T follicular helper cell (primary cell): Measurements from ENCODE around the gene THOC2.
"Not testable (repeated sequence)": the region's sequence is repeated elsewhere in the genome, so short reads cannot be mapped to it uniquely, and the experiment has no call there.

Experiments used
- DNase-seq: peaks from one replicate; pipeline ENCODE4 v3.0.0-alpha.2; 2020; ENCODE audit warnings: low read depth

The THOC2 gene

DNA sequence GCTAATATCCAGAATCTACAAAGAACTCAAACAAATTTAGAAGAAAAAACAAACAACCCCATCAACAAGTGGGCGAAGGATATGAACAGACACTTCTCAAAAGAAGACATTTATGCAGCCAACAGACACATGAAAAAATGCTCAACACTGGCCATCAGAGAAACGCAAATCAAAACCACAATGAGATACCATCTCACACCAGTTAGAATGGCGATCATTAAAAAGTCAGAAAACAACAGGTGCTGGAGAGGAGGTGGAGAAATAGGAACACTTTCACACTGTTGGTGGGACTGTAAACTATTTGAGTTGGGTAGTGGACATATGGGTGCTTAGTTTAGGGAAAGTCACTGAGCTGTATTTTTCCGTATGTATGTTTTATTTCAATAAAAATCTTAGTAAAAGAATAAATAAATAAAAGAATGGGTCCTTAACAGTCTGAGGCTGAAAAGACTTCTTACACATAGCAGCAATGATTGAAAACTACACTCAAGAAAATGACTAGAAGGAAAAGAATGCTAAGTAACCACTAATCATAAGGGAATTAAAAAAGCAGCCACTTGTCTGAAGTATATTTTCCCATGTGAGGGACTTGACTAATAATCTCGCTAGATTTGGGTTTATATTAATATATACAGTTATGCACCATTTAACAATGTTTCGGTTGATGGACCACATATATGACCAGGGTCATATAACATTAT, 68.2 kb downstream of the THOC2 start:
- DNase-seq: not testable (repeated sequence)

DNA sequence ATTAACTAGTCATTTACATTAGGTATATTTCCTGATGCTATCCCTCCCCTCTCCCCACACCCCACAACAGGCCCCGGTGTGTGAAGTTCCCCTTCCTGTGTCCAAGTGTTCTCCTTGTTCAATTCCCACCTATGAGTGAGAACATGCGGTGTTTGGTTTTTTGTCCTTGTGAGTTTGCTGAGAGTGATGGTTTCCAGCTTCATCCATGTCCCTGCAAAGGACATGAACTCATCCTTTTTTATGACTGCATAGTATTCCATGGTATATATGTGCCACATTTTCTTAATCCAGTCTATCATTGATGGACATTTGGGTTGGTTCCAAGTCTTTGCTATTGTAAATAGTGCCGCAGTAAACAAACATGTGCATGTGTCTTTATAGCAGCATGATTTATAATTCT, 69.1 kb downstream of the THOC2 start:
- not testable (repeated sequence) for DNase-seq

DNA sequence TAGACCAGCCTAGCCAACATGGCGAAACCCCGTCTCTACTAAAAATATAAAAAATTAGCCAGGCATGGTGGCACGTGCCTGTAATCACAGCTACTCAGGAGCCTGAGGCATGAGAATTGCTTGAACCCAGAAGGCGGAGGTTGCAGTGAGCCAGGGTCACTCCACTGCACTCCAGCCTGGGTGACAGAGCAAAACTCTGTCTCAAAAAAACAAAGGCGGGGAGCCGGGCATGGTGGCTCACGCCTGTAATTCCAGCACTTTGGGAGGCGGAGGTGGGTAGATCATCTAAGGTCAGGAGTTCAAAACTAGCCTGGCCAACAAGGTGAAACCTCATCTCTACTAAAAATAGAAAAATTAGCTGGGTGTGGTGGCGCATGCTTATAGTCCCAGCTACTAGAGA, 76.3 kb downstream of the THOC2 start:
- DNase-seq: not testable (repeated sequence)

DNA sequence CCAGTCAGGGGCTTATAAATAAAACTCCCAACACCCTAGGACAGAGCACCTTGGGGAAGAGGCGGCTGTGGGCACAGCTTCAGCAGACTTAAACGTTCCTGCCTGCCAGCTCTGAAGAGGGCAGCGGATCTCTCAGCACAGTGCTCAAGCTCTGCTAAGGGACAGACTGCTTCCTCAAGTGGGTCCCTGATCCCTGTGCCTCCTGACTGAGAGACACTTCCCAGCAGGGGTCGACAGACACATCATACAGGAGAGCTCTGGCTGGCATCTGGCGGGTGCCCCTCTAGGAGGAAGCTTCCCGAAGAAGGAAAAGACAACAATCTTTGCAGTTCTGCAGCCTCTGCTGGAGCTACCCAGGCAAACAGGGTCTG, 84.1 kb downstream of the THOC2 start:
- not testable (repeated sequence) for DNase-seq

DNA sequence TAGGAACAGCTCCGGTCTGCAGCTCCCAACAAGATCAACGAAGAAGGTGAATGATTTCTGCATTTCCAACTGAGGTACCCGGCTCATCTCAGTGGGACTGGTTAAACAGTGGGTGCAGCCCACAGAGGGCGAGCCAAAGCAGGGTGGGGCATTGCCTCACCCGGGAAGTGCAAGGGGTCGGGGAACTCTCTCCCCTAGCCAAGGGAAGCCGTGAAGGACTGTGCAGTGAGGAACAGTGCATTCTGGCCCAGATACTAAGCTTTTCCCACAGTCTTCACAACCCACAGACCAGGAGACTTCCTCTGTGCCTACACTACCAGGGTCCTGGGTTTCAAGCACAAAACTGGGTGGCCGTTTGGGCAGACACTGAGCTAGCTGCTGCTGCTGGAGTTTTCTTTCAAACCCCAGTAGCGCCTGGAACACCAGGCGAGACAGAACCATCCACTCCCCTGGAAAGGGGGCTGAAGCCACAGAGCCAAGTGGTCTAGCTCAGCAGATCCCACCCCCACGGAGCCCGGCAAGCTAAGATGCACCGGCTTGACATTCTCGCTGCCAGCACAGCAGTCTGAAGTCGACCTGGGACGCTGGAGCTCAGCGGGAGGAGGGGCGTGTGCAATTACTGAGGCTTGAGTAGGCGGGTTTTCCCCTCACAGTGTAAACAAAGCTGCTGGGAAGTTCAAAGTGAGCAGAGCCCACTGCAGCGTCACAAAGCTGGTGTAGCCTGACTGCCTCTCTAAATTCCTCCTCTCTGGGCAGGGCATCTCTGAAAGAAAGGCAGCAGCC, 84.6 kb downstream of the THOC2 start:
- peak; percentile 7 for DNase-seq

DNA sequence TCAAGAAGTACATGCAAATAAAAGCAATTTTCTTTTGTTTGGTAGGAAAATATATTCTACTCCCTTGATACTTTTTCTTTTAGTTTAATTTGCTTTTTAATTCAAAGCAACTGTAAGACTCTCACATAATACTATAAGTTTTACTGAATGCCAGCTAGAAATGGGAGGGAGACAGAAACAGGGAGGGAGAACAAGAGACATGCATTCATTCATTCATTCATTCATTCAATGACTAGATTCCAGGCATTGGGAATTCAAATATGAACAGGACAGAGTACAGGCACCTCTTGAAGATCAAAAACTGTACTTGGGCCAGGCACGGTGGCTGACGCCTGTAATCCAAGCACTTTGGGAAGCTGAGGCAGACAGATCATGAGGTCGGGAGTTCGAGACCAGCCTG, 85.6 kb downstream of the THOC2 start:
- DNase-seq: no peak

DNA sequence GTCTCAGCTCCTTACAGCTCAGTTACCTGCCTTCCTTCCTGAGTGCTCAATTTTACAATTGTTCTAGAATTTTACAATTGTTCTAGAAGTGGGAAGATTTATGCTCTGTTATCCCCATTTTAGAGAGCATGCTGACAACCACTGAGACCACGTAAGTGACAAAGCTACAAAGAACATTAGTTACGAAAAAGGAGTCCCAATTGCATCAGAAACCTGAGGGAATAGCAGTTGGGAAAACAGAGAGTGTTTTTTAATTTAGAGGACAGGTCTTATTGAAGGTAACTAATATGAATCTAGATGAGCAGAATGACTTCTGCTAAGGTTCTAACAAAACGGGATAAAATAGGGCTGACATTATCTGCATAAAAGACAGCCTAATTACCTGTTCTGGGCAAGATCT, 103.3 kb downstream of the THOC2 start:
- no peak for DNase-seq

DNA sequence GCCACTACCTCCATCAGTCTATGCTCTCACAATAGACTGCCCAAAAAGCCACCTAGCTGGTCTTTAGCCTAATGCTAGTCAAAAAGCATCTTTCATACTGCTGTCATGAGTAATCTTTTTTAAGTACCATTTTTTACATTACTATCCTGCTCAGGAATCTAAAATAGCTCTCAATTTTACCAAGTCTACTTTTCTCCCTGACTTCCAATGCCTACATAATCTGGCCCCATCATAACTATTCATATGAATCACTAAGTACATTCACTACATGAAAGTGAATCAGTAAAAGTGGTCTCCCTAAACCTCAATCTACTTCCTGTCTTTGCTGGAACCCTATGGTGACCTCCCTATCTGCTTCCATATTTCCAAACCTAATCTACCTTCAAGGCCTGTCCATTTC, 105.9 kb downstream of the THOC2 start:
- DNase-seq: no peak

DNA sequence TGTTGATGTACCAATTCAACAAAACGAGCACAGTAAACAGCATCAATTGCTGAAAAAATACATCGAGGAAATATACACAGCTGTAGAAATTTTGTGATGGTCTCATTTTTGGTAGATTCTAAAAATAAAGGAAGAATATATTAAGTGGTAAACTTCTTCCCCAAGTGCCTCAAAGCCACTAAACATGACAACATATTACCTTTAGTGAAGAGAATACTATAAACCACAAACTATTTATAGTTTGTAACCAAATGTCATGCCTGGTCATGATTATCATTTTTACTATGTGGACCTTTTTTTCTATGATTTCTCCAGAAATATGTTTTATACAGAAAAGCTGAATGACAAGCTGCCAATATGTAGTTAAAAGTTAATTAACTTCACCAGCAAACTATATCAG, 106.9 kb downstream of the THOC2 start:
- no peak for DNase-seq

DNA sequence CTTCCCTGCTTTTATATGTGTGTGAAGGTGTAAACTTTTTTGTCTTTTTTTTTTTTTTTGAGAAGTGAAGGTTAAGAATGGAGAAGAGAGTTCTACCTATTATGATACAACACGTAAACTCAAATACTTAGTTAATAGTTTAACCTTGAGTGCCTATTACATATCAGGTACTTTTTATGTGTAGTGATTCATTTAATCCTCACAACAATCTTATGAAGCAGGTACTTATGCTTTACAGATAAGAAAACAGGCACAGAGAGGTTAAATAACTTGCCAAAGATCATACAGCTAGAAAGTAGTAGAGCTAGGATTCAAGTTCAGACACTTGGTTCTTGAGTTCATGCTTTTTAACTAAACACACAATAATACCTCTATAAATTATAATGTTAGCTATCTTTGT, 107.4 kb downstream of the THOC2 start:
- DNase-seq: no peak

DNA sequence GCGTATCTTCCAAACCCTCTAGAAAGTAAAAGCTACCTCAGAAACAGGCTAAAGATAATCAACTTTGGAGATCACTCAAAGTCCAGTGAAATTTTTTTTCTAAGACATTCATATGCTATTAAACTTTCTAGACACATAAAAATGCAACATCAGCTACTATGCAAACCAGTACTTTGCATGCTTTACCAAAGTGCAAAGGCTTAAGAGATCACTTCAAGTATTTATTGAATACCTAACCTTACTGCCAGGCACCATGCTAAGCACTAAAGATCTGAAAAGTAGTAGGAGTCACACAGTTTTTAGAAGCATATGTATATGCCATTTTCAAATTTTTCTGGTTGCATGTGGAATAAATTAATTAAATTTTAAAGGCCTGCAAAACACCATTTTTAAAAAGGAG, 115.8 kb downstream of the THOC2 start:
- DNase-seq: no peak

DNA sequence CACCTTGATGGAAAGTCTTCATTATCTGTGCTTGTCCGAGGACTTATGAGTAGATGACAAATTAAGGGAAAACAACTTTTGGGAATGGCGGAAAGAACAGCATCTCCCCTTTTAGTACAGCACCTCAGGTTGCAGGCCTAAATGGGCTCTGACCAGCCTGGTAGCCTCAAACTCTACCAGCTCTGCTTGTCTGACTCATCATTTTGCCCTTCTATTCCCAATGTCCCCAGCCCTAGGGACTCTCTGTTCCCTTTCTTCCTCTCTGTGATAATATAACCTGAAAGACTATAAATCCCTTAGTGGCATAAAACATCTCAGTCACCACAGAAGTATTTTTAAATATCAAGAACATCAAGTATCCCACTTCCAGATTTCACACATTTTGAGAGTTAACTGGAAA, 121.9 kb downstream of the THOC2 start:
- DNase-seq: no peak

DNA sequence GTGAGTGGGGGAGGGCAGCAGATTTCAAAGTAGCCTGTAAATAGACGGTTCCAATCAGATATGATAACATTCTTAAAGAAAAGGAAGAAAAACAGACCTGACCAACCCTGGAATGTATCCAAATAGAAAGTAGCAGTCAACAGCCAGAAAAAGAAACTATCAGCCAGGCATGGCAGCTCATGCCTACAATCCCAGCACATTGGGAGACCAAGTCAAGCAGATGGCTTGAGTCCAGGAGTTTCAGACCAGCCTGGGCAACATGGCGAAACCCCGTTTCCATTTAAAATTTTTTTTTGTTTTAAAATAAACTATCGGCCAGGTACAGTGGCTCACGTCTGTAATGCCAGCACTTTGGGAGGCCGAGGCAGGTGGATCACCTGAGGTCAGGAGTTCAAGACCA, 125.0 kb downstream of the THOC2 start:
- DNase-seq: no peak

DNA sequence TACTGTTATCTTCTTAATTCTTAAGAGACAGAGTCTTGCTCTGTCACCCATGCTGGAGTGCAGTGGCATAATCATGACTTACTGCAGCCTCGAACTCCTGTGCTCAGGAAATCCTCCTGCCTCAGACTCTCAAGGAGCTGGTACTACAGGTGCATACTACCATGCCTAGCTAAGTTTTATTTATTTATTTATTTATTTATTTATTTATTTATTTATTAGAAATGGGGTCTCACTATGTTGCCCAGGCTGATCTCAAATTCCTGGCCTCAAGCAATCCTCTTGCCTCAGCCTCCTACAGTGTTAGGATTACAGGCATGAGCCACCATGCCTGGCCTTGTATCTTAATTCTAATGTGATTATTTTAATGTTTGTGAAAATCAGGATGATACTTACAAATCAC, 125.6 kb downstream of the THOC2 start:
- DNase-seq: no peak

DNA sequence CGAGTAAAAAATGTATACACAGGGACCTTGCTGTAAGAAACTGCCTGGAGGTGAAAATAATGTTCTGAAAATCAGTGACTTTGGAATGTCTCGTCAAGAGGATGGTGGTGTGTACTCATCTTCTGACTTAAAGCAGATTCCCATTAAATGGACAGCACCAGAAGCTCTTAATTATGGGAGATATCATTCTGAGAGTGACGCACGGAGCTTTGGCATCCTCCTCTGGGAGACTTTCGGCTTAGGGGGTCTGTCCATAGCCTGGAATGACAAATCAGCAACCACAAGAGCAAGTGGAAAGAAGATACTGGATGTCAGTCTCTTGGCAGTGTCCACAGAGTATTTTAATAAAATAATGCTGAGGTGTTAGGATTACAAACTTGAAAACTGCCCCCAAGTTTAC, 129.4 kb downstream of the THOC2 start:
- DNase-seq: no peak

DNA sequence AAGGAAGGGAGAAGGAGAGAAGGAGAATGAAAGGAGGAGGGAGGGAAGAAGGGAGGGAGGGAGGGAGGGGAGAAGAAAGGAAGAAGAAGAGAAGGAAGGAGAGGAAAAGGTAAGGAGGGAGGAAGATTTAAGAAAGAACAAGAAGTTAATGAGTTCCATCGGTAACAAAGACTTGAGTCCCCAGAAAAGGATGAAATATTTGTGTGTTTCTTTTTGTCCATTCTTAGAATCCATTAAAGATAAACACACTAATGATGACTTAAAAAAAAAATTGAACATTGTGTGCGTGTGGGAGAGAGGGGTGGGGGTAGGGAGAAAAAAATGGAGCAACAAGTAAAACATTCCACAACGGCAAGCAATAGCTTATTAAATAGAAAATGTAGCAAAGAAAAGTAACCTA, 131.4 kb downstream of the THOC2 start:
- DNase-seq: no peak

DNA sequence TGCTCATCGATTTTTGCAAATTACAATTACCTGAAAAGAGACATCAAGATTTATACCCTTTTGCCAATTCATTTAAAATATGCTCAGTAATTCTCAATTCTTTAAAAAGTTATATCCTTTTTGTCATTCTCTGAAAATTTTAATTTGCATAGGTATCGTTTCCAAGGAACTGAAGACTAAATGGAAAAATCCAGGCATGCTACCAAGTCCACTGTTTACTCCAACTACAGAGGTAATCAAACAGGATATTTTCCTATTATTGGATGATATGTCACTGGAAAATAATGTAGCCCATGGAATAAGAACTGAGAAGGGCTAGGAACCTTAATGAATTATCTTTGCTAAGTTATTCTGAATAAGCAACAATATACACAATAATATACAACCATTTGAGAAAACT, 132.7 kb downstream of the THOC2 start:
- no peak for DNase-seq

DNA sequence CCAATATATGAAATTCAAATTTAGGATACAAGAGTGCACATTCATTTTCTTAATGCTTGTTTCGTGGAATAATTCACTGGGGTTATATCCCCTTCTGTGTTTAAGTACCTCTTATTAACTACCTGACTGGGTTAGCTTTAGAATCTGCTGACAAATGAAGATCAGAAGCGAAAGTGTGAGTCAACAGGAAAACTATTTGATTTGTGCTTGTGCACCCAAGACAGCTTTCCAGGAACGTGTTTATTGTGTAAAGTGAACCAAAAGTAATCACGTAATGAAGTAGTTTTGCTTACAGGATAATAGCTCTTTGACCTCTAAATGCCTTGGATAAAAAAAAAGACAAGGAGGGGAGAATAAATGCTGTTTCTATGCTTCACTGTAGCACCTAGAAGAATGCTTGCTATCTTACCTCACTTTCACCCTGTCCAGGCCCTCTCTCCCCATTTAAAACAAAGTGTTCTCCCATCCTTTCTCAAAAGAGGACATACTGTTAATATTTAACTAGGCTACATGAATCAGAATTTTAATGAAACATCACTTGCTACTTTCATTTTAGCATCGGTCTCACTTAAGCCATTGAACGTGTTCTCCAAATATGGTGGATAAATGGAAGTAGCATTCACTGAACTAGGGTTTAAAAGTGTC, 141.9 kb downstream of the THOC2 start:
- DNase-seq: no peak

DNA sequence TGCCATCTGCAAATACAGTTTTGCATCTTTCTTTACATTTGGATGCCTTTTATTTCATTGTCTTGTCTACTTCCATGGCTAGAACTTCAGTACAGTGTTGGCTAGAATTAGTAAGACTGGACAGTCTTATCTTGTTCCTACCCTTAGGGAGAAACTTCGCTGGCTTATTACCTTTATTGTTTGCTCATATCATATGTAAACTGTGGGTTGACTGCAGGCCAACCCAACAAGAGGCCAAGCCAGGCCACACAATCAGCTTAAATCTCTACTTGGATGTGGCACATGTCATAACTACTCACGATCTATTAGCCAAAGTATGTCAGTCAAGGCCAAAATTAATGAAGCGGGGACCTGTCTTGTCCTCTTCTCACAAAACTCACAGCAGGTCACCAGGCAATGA, 144.1 kb downstream of the THOC2 start:
- no peak for DNase-seq

DNA sequence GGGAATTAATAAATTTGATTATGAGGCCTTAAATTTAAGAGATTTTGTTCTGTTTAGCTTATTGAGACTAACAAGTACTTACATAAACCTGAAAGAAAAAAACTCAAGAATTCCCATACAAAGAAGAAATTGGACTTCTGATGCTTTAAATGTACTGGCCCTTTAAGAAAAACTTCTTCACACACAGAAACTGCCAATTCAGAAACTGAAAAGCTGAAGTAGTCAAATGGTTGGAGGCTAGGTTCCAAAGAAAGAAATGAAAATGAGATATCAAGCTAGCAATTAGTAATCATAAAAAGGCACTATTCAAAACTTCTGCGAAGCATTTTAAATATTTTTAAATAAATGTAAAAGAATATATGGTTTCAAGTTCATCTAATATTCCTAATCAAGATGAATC, 151.3 kb downstream of the THOC2 start:
- no peak for DNase-seq

DNA sequence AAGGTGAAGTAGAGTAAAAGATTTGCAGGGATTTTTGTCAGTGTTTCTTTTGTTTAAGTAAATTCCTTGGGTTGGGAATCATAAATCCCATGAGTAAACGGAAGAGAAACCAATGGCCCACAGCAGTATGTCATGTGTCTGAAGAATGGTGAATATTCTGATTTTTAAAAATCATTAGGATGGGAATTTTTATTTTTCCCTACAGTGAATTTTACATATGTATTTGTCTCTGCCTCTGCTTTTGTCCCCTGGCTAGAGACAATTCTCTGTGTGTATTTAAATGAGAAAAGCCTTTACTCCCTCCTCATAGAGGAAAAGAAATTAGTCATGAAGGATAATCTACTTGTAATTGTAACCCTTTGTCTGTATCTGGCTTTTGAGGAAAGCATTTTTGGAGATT, 152.1 kb downstream of the THOC2 start:
- DNase-seq: no peak

DNA sequence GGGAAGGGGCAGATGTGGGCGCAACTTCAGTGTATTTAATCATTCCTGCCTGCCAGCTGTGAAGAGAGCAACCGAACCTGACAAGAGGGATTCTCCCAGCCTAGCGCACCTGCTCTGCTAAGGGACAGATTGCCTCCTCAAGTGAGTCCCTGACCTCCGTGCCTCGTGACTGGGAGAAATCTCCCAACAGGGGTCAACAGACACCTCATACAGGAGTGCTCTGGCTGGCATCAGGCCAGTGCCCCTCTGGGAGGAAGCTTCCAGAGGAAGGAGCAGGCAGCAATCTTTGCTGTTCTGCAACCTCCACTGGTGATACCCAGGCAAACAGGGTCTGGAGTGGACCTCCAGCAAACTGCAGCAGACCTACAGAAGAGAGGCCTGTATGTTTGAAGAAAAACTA, 158.8 kb downstream of the THOC2 start:
- not testable (repeated sequence) for DNase-seq

DNA sequence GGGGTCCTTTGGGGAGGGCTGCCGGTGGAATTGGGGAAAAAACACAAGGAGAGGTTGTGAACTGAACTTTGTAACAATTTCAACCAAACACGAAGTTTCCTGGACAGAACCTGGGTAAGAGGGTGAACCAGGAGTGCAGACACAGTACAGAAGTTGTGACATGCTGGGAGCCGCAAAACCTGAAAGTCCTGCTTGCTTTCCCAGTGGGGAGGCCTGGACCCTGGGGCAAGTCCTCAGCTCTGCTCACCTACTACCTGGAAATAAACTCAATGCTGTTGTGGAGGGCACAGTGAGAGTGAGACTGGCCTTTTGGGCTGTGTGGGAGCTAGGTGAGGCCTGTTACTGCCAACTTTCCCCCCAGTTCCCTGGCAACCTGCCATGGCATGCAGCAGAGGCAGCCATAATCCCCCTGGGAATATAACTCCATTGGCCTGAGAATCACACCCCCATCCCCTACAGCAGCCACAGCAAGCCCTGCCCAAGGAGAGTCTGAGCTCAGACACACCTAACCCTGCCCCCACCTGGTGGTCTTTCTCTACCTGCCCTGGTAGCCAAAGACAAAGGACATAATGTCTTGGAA, 162.8 kb downstream of the THOC2 start:
- no peak for DNase-seq
